A673 (cell line): Measurements from ENCODE around the gene TPSD1. TPM values are rescaled to one million over a fixed set of nuclear protein-coding genes. Genes with fewer than 3 reads are reported as not detected.
"Not testable (repeated sequence)": the region's sequence is repeated elsewhere in the genome, so short reads cannot be mapped to it uniquely, and the experiment has no call there.

Experiments
- BruUV-seq: library from RNA; stranded (reverse); fragments of 400-500 nt; replicated peaks from 2 replicates; lab custom pipeline; 2021; lab: Mats Ljungman, UMichigan
- CTCF ChIA-PET: fragments of 300-600 bp; sonication (Branson Sonifier 250); formaldehyde crosslinking; loops from one replicate; lab custom pipeline; 2022; ENCODE audit warnings: antibody characterized with exemption; lab: Charles Lee
- POLR2A ChIA-PET: fragments of 300-600 bp; sonication (Branson Sonifier 250); formaldehyde crosslinking; loops from one replicate; lab custom pipeline; 2022; ENCODE audit warnings: antibody characterized with exemption; ENCODE audit not compliant: low non-redundant PET; lab: Charles Lee
- DNase-seq: peaks from one replicate; pipeline ENCODE4 v3.0.0-alpha.2; 2015; ENCODE audit warnings: low spot score
- H3K27ac ChIP-seq: fragments of 200-600 bp; sonication (generic); 2 replicates; pipeline ENCODE4 v1.5.1; 2016; ENCODE audit warnings: mixed run types, low read depth, mild to moderate bottlenecking, mixed read lengths, antibody characterized with exemption, low read length; ENCODE audit not compliant: poor library complexity, severe bottlenecking
- H3K27me3 ChIP-seq: fragments of 200-600 bp; sonication (generic); replicated peaks from 2 replicates; pipeline ENCODE4 v1.6.1; 2017; ENCODE audit warnings: mixed run types, low read depth, mild to moderate bottlenecking, mixed read lengths, antibody characterized with exemption, low read length; ENCODE audit not compliant: insufficient read depth, poor library complexity
- H3K36me3 ChIP-seq: fragments of 200-600 bp; sonication (generic); 2 replicates; pipeline ENCODE4 v1.6.1; 2016; ENCODE audit warnings: mixed run types, mild to moderate bottlenecking, mixed read lengths, antibody characterized with exemption, low read length; ENCODE audit not compliant: insufficient read depth, poor library complexity, severe bottlenecking
- H3K4me1 ChIP-seq: fragments of 200-600 bp; sonication (generic); 2 replicates; pipeline ENCODE4 v1.6.1; 2017; ENCODE audit warnings: mixed run types, mild to moderate bottlenecking, mixed read lengths, antibody characterized with exemption, low read length; ENCODE audit not compliant: insufficient read depth, poor library complexity, severe bottlenecking
- H3K4me3 ChIP-seq: fragments of 200-600 bp; sonication (generic); 2 replicates; pipeline ENCODE4 v1.5.1; 2016; ENCODE audit warnings: low read depth, mixed run types, mild to moderate bottlenecking, mixed read lengths, low read length; ENCODE audit not compliant: poor library complexity, severe bottlenecking
- H3K9me3 ChIP-seq: fragments of 200-600 bp; sonication (generic); 2 replicates; pipeline ENCODE4 v1.6.1; 2016; ENCODE audit warnings: mixed run types, low read depth, mild to moderate bottlenecking, mixed read lengths, antibody characterized with exemption, low read length; ENCODE audit not compliant: poor library complexity, severe bottlenecking
- EZH2 ChIP-seq: fragments of 200-600 bp; sonication (generic); IDR thresholded peaks from 2 replicates; pipeline ENCODE4 v1.6.1; 2017; ENCODE audit warnings: borderline replicate concordance, low read depth, mild to moderate bottlenecking, mixed read lengths, antibody characterized with exemption, low read length; ENCODE audit not compliant: poor library complexity, severe bottlenecking
- intact Hi-C: fragments of 100-400 bp; cut with micrococcal nuclease; formaldehyde crosslinking; loops from one replicate; pipeline ENCODE4 v1.10.0; 2022; ENCODE audit not compliant: unreplicated experiment
- total RNA-seq: library from RNA; stranded (reverse); gene quantifications from 2 replicates; pipeline ENCODE4 v1.2.3, GENCODE V29; 2021
- TF ChIP-seq, protein P1 (sequence below): fragments of 300-800, 200-600 bp; sonication (generic); conservative IDR thresholded peaks from 2 replicates; pipeline ENCODE4 v1.5.1; 2017; ENCODE audit warnings: low read depth, mild to moderate bottlenecking, antibody characterized with exemption, low read length, moderate library complexity, mixed read lengths

TPSD1 gene
- total RNA-seq, 1 experiment from 2014 or later, result 2.3 TPM

DNA sequence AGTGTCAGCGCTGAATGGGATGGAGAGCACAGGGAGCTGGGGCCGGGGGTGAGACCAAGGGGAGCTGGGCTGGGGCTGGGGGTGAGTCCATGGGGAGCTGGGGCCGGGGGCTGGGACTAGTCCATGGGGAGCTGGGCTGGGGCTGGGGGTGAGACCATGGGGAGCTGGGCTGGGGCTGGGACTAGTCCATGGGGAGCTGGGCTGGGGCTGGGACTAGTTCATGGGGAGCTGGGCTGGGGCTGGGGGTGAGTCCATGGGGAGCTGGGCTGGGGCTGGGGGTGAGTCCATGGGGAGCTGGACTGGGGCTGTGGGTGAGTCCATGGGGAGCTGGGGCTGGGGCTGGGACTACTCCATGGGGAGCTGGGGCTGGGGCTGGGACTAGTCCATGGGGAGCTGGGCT, 1.0 kb upstream of the TPSD1 start:
- intact Hi-C loops, H3K27me3 ChIP-seq: not testable (repeated sequence)

DNA sequence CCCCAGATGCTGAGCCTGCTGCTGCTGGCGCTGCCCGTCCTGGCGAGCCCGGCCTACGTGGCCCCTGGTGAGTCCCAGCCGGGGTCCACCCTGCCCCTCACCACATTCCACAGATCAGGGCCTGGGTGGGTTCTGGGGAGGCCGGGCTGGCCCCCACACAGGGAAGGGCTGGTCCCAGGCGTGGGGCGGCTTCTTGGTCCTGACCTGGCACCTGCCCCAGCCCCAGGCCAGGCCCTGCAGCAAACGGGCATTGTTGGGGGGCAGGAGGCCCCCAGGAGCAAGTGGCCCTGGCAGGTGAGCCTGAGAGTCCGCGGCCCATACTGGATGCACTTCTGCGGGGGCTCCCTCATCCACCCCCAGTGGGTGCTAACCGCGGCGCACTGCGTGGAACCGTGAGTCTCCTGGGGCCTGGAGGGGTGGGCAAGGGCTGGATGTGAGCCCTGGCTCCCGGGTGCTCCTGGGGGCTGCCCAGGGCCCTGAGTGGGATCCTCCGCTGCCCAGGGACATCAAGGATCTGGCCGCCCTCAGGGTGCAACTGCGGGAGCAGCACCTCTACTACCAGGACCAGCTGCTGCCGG, 516 bp downstream of the TPSD1 start:
- H3K9me3 ChIP-seq, BruUV-seq, H3K4me1 ChIP-seq, intact Hi-C loops, POLR2A ChIA-PET, H3K27me3 ChIP-seq, H3K36me3 ChIP-seq, H3K27ac ChIP-seq, CTCF ChIA-PET, DNase-seq, H3K4me3 ChIP-seq: not testable (repeated sequence)

More for the DNA sequence above, 1.0 kb upstream of the TPSD1 start:
- POLR2A ChIA-PET, H3K4me1 ChIP-seq, H3K4me3 ChIP-seq, DNase-seq, BruUV-seq, H3K27ac ChIP-seq, H3K9me3 ChIP-seq, H3K36me3 ChIP-seq: not testable (repeated sequence)
- CTCF ChIA-PET, result interaction anchor here (0.6 kb wide), 1 partner anchor 896 kb away, joined by 3 read pairs; no protein-coding TSS in a partner anchor

DNA sequence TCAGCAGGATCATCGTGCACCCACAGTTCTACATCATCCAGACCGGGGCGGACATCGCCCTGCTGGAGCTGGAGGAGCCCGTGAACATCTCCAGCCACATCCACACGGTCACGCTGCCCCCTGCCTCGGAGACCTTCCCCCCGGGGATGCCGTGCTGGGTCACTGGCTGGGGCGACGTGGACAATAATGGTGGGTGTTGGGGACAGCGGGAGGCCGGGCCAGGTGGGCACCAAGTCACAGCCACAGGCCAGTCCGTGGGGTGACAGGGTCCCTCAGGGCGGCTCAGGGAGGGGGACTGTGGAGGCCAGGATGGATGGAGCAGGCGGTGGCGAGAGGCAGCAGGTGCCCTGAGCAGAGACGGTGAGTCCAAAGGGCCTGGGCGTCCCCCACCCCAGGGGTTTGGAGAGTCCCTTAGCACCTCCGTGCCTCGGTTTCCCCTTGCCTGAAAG, 1.0 kb downstream of the TPSD1 start:
- ChIA-PET CTCF (no interaction called here), POLR2A (no interaction called here)
- TF ChIP-seq, protein P1, sequence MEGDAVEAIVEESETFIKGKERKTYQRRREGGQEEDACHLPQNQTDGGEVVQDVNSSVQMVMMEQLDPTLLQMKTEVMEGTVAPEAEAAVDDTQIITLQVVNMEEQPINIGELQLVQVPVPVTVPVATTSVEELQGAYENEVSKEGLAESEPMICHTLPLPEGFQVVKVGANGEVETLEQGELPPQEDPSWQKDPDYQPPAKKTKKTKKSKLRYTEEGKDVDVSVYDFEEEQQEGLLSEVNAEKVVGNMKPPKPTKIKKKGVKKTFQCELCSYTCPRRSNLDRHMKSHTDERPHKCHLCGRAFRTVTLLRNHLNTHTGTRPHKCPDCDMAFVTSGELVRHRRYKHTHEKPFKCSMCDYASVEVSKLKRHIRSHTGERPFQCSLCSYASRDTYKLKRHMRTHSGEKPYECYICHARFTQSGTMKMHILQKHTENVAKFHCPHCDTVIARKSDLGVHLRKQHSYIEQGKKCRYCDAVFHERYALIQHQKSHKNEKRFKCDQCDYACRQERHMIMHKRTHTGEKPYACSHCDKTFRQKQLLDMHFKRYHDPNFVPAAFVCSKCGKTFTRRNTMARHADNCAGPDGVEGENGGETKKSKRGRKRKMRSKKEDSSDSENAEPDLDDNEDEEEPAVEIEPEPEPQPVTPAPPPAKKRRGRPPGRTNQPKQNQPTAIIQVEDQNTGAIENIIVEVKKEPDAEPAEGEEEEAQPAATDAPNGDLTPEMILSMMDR, result no peak
- TF ChIP-seq EZH2, result no peak
- Histone ChIP-seq H3K27me3 (no peaks in the 10 kb centered on the region), H3K4me1 (no peaks in the 10 kb centered on the region), H3K4me3 (no peak overlapping the region), H3K9me3 (no peaks in the 10 kb centered on the region), H3K36me3 (no peaks in the 10 kb centered on the region), H3K27ac (no peak overlapping the region)
- no TSS peak for BruUV-seq
- no peak for DNase-seq
- intact Hi-C loops, result no loop called here

DNA sequence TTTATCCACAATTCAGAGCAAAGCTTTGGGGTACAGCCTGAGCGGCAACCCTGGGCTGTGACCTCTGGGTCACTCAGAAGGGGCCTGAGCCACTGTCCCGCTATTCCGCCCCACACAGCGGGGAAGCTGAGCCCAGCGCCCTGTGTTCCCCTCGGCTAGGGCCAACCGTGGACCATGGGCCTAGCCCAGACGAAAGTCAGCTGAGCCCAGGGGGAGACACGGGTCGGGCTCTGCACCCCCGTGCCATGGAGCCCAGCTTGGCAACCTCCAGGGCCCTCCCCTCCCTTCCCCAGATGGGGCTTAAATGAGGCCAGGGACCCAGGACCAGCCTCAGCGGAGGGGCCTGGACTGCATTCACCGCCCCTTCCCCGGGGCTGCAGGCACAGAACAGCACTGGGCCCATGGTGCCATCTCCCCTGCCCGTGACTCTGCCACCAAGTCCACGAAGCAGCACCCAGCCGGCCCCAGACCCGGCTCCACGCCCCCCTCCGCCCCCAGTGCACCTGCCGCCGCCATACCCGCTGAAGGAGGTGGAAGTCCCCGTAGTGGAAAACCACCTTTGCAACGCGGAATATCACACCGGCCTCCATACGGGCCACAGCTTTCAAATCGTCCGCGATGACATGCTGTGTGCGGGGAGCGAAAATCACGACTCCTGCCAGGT, 1.8 kb downstream of the TPSD1 start:
- ChIA-PET POLR2A (no interaction called here), CTCF (no interaction called here)
- H3K4me1 ChIP-seq, result no peaks in the 10 kb centered on the region
- H3K4me3 ChIP-seq, result no peak overlapping the region
- no peak overlapping the region for H3K27ac ChIP-seq
- no peaks in the 10 kb centered on the region for H3K36me3 ChIP-seq
- BruUV-seq, result no TSS peak
- TF ChIP-seq, protein P1, result no peak
- TF ChIP-seq EZH2, result no peak
- H3K9me3 ChIP-seq, result no peaks in the 10 kb centered on the region
- no peaks in the 10 kb centered on the region for H3K27me3 ChIP-seq
- DNase-seq, result no peak
- intact Hi-C loops, result no loop called here
